Body of pancreas (tissue), 4 donors: Measurements from ENCODE around the gene PTPRN2. TPM values are rescaled to one million over a fixed set of nuclear protein-coding genes. Genes with fewer than 3 reads are reported as not detected.

Experiments used
- ATAC-seq: fragments of 150-250 bp; one replicate; pipeline ENCODE4 v1.9.1; 2016
- DNase-seq, 4 donors: peaks; one replicate each; pipeline ENCODE4 v3.0.0-alpha.2; 2019
- H3K27ac ChIP-seq, 4 donors: fragments of 200-600 bp; sonication (generic); 1 replicate in 3 of 4; 2 replicates in 1 of 4; pipeline versions ENCODE4 v1.5.1 to v1.6.1; 2016 to 2019; ENCODE audit warnings: mild to moderate bottlenecking in 1 of 4, mixed read lengths in 1 of 4, moderate library complexity in 1 of 4
- H3K27me3 ChIP-seq, 2 donors: fragments of 200-600 bp; sonication (generic); one replicate each; pipeline ENCODE4 v1.6.0; 2016; ENCODE audit warnings: mild to moderate bottlenecking in 1 of 2
- H3K36me3 ChIP-seq, 2 donors: fragments of 200-600 bp; sonication (generic); replicated peaks in 1 of 2; 2 replicates each; pipeline ENCODE4 v1.5.1; 2016; ENCODE audit warnings: low read depth in 2 of 2; ENCODE audit not compliant: insufficient read depth in 1 of 2
- H3K4me1 ChIP-seq: fragments of 200-600 bp; sonication (generic); one replicate; pipeline ENCODE4 v1.6.0; 2016
- H3K4me3 ChIP-seq, 2 donors: fragments of 200-600 bp; sonication (generic); 1 replicate in 1 of 2; 2 replicates in 1 of 2; pipeline ENCODE4 v1.5.1; 2016 to 2019
- H3K9me3 ChIP-seq, 3 donors: fragments of 200-600 bp; sonication (generic); 1 replicate in 2 of 3; 2 replicates in 1 of 3; pipeline ENCODE4 v1.5.1; 2016
- POLR2A ChIP-seq, 3 donors: fragments of 450-650 bp; IDR thresholded peaks; one replicate each; pipeline ENCODE4 v1.6.1; 2016; ENCODE audit warnings: antibody characterized with exemption in 3 of 3, mild to moderate bottlenecking in 2 of 3
- WGBS, 2 donors: methylation state at CpG; one replicate each; pipeline ENCODE4 v1.1.5; 2017; 5-methylcytosine and 5-hydroxymethylcytosine counted together
- intact Hi-C: fragments of 100-400 bp; cut with DNase I; formaldehyde crosslinking; loops from one replicate; pipeline ENCODE4 v1.15.1; 2023
- total RNA-seq, 2 donors: library from RNA; depleted of rRNA; stranded (reverse); fragments of >200 nt; gene quantifications; one replicate each; pipeline ENCODE4 v1.1.0, GENCODE V29; 2016
- TF ChIP-seq, protein P1 (sequence below), 7 experiments: fragments of 450-650 bp in 4 of 7; fragments of 200-600 bp in 3 of 7; sonication (generic) in 3 of 7; IDR thresholded peaks; one replicate each; pipeline ENCODE4 v1.5.1; 2016 to 2019; ENCODE audit warnings: antibody characterized with exemption in 7 of 7

The PTPRN2 gene
- total RNA-seq, 2 donors from 2014 or later: 31.6 to 76.1 TPM

DNA sequence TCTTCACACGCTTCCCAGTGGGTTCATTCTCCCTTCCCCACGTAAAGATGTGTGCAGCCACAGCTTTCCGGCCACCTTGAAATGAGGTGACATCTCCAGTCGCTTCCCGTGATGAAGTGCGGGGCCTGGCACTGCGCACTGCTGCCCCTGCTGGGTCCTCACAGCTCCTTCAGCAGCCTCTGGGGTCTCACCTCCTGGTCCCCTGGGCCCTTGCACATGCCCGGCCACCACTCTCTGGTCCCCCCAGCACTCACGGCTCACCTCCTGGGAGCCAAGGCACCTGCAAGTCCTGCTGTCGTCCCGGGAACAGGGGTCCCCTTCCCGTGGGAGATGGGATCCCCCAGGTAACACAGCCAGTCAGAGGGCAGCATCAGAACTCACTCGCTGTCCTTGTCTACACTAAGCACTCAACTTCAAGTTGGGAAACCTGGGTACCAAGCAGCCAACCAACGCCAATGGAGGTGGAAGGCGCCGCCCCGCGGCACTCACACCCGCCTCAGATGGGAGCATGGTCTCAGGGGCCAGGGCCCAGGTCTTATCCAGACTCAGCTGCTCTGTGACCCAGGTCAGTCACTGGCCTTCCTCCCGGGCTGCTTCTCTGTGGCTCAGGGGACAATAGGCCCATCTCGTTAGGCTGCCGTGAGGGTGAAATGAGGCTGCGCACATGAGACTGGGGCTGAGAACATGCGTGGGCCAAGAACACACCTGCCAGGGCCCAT, 176.2 kb downstream of the PTPRN2 start:
- H3K27ac ChIP-seq: no peak overlapping the region
- peak in 1 of 4 donors; percentile 5 for DNase-seq
- H3K36me3 ChIP-seq: no peaks in the 10 kb centered on the region
- 81 to 87% methylated on average over 15 to 19 of the region's 24 CpGs for WGBS, 2 donors
- H3K9me3 ChIP-seq: no peaks in the 10 kb centered on the region
- no peak for ATAC-seq
- no peaks in the 10 kb centered on the region for H3K4me1 ChIP-seq
- no peaks in the 10 kb centered on the region for H3K27me3 ChIP-seq
- no peak for TF ChIP-seq POLR2A (IDR thresholded peaks at IDR 0.05)
- TF ChIP-seq, protein P1, sequence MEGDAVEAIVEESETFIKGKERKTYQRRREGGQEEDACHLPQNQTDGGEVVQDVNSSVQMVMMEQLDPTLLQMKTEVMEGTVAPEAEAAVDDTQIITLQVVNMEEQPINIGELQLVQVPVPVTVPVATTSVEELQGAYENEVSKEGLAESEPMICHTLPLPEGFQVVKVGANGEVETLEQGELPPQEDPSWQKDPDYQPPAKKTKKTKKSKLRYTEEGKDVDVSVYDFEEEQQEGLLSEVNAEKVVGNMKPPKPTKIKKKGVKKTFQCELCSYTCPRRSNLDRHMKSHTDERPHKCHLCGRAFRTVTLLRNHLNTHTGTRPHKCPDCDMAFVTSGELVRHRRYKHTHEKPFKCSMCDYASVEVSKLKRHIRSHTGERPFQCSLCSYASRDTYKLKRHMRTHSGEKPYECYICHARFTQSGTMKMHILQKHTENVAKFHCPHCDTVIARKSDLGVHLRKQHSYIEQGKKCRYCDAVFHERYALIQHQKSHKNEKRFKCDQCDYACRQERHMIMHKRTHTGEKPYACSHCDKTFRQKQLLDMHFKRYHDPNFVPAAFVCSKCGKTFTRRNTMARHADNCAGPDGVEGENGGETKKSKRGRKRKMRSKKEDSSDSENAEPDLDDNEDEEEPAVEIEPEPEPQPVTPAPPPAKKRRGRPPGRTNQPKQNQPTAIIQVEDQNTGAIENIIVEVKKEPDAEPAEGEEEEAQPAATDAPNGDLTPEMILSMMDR (IDR thresholded peaks at IDR 0.05): no peak
- H3K4me3 ChIP-seq: no peak overlapping the region
- intact Hi-C loops: no loop called here

DNA sequence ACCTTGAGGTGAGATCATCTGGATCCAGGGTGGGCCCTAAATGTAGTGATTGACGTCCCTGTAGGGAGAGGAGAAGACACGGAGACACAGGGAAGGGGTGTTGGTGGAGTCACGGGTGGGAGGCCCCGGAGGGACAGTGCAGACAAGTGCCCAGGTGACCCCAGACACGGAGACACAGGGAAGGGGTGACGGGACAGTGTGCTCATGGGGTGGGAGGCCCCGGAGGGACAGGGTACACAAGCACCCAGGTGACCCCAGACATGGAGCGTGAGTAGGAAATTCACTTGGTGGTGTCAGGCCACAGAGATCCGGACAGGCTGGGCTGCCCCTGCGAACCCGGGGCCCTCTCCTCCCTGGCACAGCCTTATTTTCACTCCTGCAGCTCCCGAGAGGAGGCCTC, 176.9 kb downstream of the PTPRN2 start:
- 75% methylated on average over 12 of the region's 12 CpGs for WGBS, 2 donors
- DNase-seq: peak in 1 of 4 donors; percentile 6
- Histone ChIP-seq H3K27me3 (no peaks in the 10 kb centered on the region), H3K9me3 (no peaks in the 10 kb centered on the region), H3K36me3 (no peaks in the 10 kb centered on the region), H3K4me1 (no peaks in the 10 kb centered on the region), H3K27ac (no peak overlapping the region), H3K4me3 (no peak overlapping the region)
- no peak for TF ChIP-seq POLR2A (IDR thresholded peaks at IDR 0.05)
- TF ChIP-seq, protein P1 (IDR thresholded peaks at IDR 0.05): no peak
- no peak for ATAC-seq
- intact Hi-C loops: no loop called here

DNA sequence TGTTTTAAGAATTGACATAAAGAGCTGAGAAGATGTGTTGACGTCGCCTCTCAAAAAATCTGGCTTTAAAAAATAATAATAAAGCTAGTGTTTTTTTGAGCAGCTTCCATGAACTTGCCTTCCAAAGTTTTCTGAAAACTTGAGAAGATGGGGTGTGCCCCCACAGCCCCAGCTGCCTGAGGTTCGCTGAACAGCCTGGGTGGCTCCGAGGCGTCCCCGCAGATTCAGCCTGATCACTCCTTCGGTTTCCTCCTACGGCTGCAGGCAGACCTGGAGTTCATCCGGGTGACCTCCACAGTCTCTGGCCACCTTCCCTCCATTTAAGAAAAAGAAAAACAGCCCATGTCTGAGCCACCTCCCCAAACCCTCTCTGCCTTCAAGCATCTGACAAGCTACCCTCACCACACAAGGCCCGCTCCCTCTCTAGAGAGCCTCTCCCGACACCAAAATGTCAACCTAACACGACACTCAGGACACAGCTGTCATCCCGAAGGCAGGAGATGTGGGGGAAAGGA, 177.8 kb downstream of the PTPRN2 start:
- TF ChIP-seq POLR2A (IDR thresholded peaks at IDR 0.05): no peak
- TF ChIP-seq, protein P1 (IDR thresholded peaks at IDR 0.05): no peak
- Histone ChIP-seq H3K9me3 (no peaks in the 10 kb centered on the region), H3K36me3 (no peaks in the 10 kb centered on the region), H3K4me3 (no peak overlapping the region), H3K27ac (no peak overlapping the region), H3K4me1 (no peaks in the 10 kb centered on the region), H3K27me3 (no peaks in the 10 kb centered on the region)
- WGBS, 2 donors: 82 to 83% methylated on average over 13 of the region's 13 CpGs
- DNase-seq: peak in 1 of 4 donors; percentile 1
- intact Hi-C loops: no loop called here
- ATAC-seq: no peak

DNA sequence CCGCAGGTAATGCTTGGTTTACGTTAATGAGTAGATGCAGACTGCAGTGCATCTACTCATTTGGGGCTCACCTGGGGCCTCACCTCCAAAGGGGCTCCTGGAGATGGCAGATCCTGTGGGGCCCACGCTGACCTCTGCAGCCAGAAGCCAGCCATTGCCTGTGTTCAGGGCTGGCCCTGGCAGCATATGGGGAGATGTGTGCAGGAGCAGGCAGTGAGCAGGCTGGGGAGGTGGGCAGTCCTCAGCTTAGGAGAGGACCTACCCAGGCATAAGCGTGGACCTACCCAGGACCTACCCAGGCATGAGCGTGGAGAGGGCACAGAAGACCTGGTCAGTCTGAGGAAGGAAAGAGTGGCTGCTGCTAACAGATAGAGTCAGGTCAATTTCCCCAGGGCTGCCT, 178.5 kb downstream of the PTPRN2 start:
- no peak overlapping the region for H3K4me3 ChIP-seq
- no peaks in the 10 kb centered on the region for H3K4me1 ChIP-seq
- ATAC-seq (no peak), DNase-seq (no peak)
- H3K9me3 ChIP-seq: no peaks in the 10 kb centered on the region
- TF ChIP-seq, protein P1 (IDR thresholded peaks at IDR 0.05): no peak
- no peak for TF ChIP-seq POLR2A (IDR thresholded peaks at IDR 0.05)
- WGBS, 2 donors: 77 to 79% methylated on average over 3 to 5 of the region's 5 CpGs
- no peaks in the 10 kb centered on the region for H3K36me3 ChIP-seq
- H3K27me3 ChIP-seq: no peaks in the 10 kb centered on the region
- H3K27ac ChIP-seq: no peak overlapping the region
- intact Hi-C loops: no loop called here
